Measurements from ENCODE around the gene PITX2. TPM values are rescaled to one million over a fixed set of nuclear protein-coding genes. Genes with fewer than 3 reads are reported as not detected.

PITX2 gene
- total RNA-seq, 1 donor from 2014 or later: 0.26 TPM

DNA sequence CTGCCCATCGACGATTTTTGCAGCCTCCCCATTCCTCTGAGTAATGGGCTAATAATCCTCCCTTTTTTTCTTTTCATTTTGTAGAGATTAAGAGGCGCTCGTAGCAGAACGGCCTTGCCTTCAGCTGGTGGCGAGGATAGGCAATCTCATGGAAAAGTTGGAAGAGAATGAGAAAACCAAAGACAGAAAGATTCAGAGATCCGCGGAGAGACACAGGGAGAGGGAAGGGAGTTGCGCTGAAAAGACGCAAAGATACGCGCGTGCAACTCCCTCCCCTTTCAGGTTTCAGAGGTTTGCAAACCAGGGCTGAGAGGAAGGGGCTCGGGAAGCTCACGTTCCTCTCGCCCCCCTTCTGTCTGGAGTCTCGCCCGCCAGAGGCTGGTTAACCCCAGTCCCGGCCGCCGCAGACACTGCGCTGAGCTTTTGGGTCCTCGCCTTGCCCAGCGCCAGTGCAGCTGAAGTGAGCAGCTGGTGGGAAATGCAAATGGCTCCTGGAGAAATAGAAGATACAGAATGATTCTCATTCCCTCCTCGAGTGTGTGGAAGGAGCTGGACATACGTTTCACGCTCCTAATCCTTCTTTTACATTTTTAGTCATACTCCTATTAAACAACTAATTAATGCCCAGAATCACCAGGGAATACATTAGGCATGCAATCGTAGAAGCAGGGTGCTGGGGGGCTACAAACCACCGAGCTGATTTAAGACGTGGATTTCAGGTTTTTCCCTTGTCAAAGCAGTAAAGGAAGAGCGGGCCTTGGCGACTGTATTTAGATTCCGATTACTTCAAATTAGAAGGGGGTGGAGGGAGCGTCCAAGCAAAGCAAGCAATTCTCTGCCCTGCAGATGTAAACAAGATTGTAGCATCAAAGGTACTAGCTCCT lies 16.6 kb upstream of the PITX2 start:
- DNase-seq (ENCODE audit: low read depth) (no peak), FAIRE-seq (no peak)
- peaks cover 66% of the 10 kb centered on the region for H3K27me3 ChIP-seq (ENCODE audit: control insufficient read depth, insufficient read depth, low read length)

GRCh38 chr4:110638089-110638746 lies 15.3 kb upstream of the PITX2 start:
- TF ChIP-seq, protein P1, sequence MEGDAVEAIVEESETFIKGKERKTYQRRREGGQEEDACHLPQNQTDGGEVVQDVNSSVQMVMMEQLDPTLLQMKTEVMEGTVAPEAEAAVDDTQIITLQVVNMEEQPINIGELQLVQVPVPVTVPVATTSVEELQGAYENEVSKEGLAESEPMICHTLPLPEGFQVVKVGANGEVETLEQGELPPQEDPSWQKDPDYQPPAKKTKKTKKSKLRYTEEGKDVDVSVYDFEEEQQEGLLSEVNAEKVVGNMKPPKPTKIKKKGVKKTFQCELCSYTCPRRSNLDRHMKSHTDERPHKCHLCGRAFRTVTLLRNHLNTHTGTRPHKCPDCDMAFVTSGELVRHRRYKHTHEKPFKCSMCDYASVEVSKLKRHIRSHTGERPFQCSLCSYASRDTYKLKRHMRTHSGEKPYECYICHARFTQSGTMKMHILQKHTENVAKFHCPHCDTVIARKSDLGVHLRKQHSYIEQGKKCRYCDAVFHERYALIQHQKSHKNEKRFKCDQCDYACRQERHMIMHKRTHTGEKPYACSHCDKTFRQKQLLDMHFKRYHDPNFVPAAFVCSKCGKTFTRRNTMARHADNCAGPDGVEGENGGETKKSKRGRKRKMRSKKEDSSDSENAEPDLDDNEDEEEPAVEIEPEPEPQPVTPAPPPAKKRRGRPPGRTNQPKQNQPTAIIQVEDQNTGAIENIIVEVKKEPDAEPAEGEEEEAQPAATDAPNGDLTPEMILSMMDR (IDR thresholded peaks at IDR 0.05; ENCODE audit: insufficient read depth, low read length, severe bottlenecking): no peak
- Histone ChIP-seq H3K27me3 (ENCODE audit: control insufficient read depth, insufficient read depth, low read length) (peaks cover 77% of the 10 kb centered on the region), H3K36me3 (ENCODE audit: control insufficient read depth, insufficient read depth, low read length) (no peaks in the 10 kb centered on the region), H3K4me3 (ENCODE audit: low read depth, low read length) (no peak overlapping the region)
- FAIRE-seq (no peak), DNase-seq (ENCODE audit: low read depth) (no peak)

More for the DNA sequence above, 16.6 kb upstream of the PITX2 start:
- H3K4me3 ChIP-seq (ENCODE audit: low read depth, low read length): no peak overlapping the region
- TF ChIP-seq, protein P1 (IDR thresholded peaks at IDR 0.05; ENCODE audit: insufficient read depth, low read length, severe bottlenecking): no peak
- no peaks in the 10 kb centered on the region for H3K36me3 ChIP-seq (ENCODE audit: control insufficient read depth, insufficient read depth, low read length)

- DNase-seq (ENCODE audit: low read depth) (no peak), FAIRE-seq (no peak)
- H3K36me3 ChIP-seq (ENCODE audit: control insufficient read depth, insufficient read depth, low read length): no peaks in the 10 kb centered on the region
- no peak overlapping the region for H3K4me3 ChIP-seq (ENCODE audit: low read depth, low read length)
- H3K27me3 ChIP-seq (ENCODE audit: control insufficient read depth, insufficient read depth, low read length): peaks cover 81% of the 10 kb centered on the region
- TF ChIP-seq, protein P1 (IDR thresholded peaks at IDR 0.05; ENCODE audit: insufficient read depth, low read length, severe bottlenecking): no peak
Observed at GRCh38 chr4:110637408-110638088, 14.7 kb upstream of the PITX2 start.

- no peaks in the 10 kb centered on the region for H3K36me3 ChIP-seq (ENCODE audit: control insufficient read depth, insufficient read depth, low read length)
- H3K4me3 ChIP-seq (ENCODE audit: low read depth, low read length): no peak overlapping the region
- TF ChIP-seq, protein P1 (IDR thresholded peaks at IDR 0.05; ENCODE audit: insufficient read depth, low read length, severe bottlenecking): no peak
- FAIRE-seq (no peak), DNase-seq (ENCODE audit: low read depth) (no peak)
- H3K27me3 ChIP-seq (ENCODE audit: control insufficient read depth, insufficient read depth, low read length): peaks cover 85% of the 10 kb centered on the region
Observed at GRCh38 chr4:110636680-110637407, 14.0 kb upstream of the PITX2 start.

- no peak for FAIRE-seq
- no peak for DNase-seq (ENCODE audit: low read depth)
- Histone ChIP-seq H3K4me3 (ENCODE audit: low read depth, low read length) (no peak overlapping the region), H3K36me3 (ENCODE audit: control insufficient read depth, insufficient read depth, low read length) (no peaks in the 10 kb centered on the region), H3K27me3 (ENCODE audit: control insufficient read depth, insufficient read depth, low read length) (peaks cover 82% of the 10 kb centered on the region)
- TF ChIP-seq, protein P1 (IDR thresholded peaks at IDR 0.05; ENCODE audit: insufficient read depth, low read length, severe bottlenecking): no peak
Observed at GRCh38 chr4:110636171-110636679, 13.3 kb upstream of the PITX2 start.
